Karpas-422 (cell line): ENCODE results near the gene PNPLA3. TPM values are rescaled to one million over a fixed set of nuclear protein-coding genes. Genes with fewer than 3 reads are reported as not detected.
"Not testable (repeated sequence)": the region's sequence is repeated elsewhere in the genome, so short reads cannot be mapped to it uniquely, and the experiment has no call there.

ENCODE experiments used
- DNase-seq: peaks from one replicate; pipeline ENCODE4 v3.0.0-alpha.2; 2015
- H2AFZ ChIP-seq: fragments of 200-600 bp; sonication (generic); 2 replicates; pipeline ENCODE4 v1.6.1; 2014; ENCODE audit warnings: antibody characterized with exemption, low read length, mixed read lengths
- H3K27ac ChIP-seq: fragments of 200-600 bp; sonication (generic); 2 replicates; pipeline ENCODE4 v1.5.1; 2014; ENCODE audit warnings: mild to moderate bottlenecking, low read length, moderate library complexity
- H3K27me3 ChIP-seq: fragments of 200-600 bp; sonication (generic); 2 replicates; pipeline ENCODE4 v1.6.1; 2014; ENCODE audit warnings: low read length, mixed read lengths
- H3K36me3 ChIP-seq: fragments of 200-600 bp; sonication (generic); 2 replicates; pipeline ENCODE4 v1.6.1; 2014; ENCODE audit warnings: low read length, mixed read lengths; ENCODE audit not compliant: insufficient read depth
- H3K4me1 ChIP-seq: fragments of 200-600 bp; sonication (generic); 2 replicates; pipeline ENCODE4 v1.6.1; 2014; ENCODE audit warnings: mild to moderate bottlenecking, low read length, mixed read lengths
- H3K4me2 ChIP-seq: fragments of 200-600 bp; sonication (generic); 2 replicates; pipeline ENCODE4 v1.6.1; 2014; ENCODE audit warnings: low read length, low read depth, mild to moderate bottlenecking; ENCODE audit not compliant: poor library complexity, severe bottlenecking
- H3K4me3 ChIP-seq: fragments of 200-600 bp; sonication (generic); 2 replicates; pipeline ENCODE4 v1.5.1; 2014; ENCODE audit warnings: mild to moderate bottlenecking, antibody characterized with exemption, low read length, mixed read lengths
- H3K79me2 ChIP-seq: fragments of 200-600 bp; sonication (generic); 2 replicates; pipeline ENCODE4 v1.6.1; 2014; ENCODE audit warnings: mild to moderate bottlenecking, low read length, mixed read lengths
- H3K9ac ChIP-seq: fragments of 200-600 bp; sonication (generic); 2 replicates; pipeline ENCODE4 v1.6.0; 2014; ENCODE audit warnings: low read length
- H3K9me2 ChIP-seq: fragments of 200-600 bp; sonication (generic), shearing (Covaris generic); replicated peaks from 2 replicates; pipeline ENCODE4 v1.6.0; 2014; ENCODE audit warnings: mild to moderate bottlenecking, low read length, moderate library complexity; ENCODE audit not compliant: insufficient read depth
- H3K9me3 ChIP-seq: fragments of 300-700, 200-600 bp; sonication (generic); 2 replicates; pipeline ENCODE4 v1.6.1; 2014; ENCODE audit warnings: low read length, mixed read lengths
- H4K20me1 ChIP-seq: fragments of 200-600 bp; sonication (generic); 2 replicates; pipeline ENCODE4 v1.6.1; 2014; ENCODE audit warnings: mild to moderate bottlenecking, antibody characterized with exemption, low read length, low read depth; ENCODE audit not compliant: insufficient read depth
- total RNA-seq: library from RNA; depleted of rRNA; stranded (reverse); fragments of >200 nt; shearing (Covaris generic); gene quantifications from 2 replicates; pipeline ENCODE4 v1.2.3, GENCODE V29; 2014; ENCODE audit warnings: low replicate concordance

Gene PNPLA3
- total RNA-seq, 1 experiment from 2014 or later: not detected

DNA sequence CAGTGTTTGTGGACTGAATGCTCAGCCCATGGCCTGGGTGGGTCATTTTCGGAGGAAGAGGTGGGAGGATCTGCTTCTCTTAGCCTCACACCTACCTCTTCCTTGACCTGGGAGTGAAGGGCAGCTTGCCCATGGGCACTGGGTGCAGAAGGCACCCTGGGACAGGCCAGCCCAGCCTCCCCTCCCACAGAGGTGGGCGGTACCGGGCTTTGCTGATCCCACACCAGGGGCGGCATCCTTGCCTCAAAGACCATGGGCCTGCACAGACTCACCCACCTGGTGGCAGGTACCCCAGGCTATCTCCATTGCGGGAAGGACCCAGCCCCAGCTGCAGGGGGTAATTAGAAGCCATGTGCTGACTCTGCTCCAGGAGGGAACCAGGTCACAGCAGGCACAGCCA, 30.3 kb upstream of the PNPLA3 start:
- Histone ChIP-seq H2AFZ (no peak overlapping the region), H3K4me3 (no peak overlapping the region), H4K20me1 (no peaks in the 10 kb centered on the region), H3K36me3 (no peaks in the 10 kb centered on the region), H3K9me3 (no peaks in the 10 kb centered on the region), H3K4me1 (no peaks in the 10 kb centered on the region), H3K9me2 (no peaks in the 10 kb centered on the region), H3K27ac (no peak overlapping the region), H3K27me3 (no peaks in the 10 kb centered on the region), H3K9ac (no peak overlapping the region), H3K79me2 (no peaks in the 10 kb centered on the region), H3K4me2 (no peak overlapping the region)
- no peak for DNase-seq

DNA sequence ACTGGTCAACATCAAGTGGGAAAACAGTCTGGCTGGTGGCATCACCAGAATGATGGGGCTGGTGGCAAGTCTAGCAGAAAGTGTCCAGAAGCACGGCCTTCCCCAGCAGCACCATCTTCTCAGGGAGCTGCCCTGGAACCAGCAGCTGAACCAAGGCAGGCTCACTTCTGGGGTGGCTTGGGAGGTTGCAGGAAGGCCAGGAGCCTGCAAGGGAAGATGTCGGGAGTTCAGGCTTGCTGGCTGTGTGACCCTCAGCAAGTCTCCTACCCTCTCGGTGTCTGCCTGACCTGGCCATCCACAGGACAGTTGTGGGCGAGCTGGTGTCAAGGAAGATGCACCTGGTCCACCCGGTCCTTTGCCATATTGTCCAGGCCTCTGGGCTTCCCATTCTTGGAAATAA, 29.5 kb upstream of the PNPLA3 start:
- Histone ChIP-seq H3K36me3 (no peaks in the 10 kb centered on the region), H3K9ac (no peak overlapping the region), H3K79me2 (no peaks in the 10 kb centered on the region), H4K20me1 (no peaks in the 10 kb centered on the region), H2AFZ (no peak overlapping the region), H3K4me2 (no peak overlapping the region), H3K27ac (no peak overlapping the region), H3K4me3 (no peak overlapping the region), H3K9me2 (no peaks in the 10 kb centered on the region), H3K27me3 (no peaks in the 10 kb centered on the region), H3K4me1 (no peaks in the 10 kb centered on the region), H3K9me3 (no peaks in the 10 kb centered on the region)
- no peak for DNase-seq

DNA sequence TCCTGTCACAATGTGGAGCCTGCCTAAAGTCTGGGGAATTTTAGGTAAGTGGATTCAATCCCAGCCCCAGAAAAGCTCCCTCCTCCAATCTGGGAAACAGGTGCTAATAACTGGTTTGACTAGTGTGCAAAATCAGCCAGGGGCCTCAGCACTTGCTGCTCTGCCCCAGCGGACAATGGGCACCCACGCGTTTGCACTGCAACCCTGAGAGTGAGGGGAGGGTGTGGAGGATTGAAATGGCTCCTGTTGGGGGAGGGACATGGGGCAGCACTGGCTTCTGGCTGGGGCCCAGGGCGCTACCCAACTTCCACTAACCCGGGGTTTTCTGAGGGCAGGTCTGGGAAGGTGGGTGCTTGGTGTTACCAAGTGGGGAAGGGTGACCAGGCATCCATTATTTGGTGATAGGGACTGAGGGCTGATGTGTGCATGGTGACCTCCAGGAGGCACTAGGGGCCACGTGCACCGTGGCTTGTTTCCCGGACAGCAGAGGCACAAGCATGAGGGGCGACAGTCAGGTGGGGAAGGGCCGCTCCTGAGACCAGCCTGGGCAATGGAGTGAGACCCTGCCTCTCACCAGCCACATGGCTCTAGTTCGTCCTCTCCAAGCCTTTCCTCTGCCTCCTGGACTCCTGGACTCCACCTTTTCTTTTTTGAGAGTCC, 27.5 kb upstream of the PNPLA3 start:
- Histone ChIP-seq H2AFZ (no peak overlapping the region), H3K9me3 (no peaks in the 10 kb centered on the region), H3K4me3 (no peak overlapping the region), H3K9ac (no peak overlapping the region), H3K4me1 (no peaks in the 10 kb centered on the region), H3K9me2 (no peaks in the 10 kb centered on the region), H3K27ac (no peak overlapping the region), H4K20me1 (no peaks in the 10 kb centered on the region), H3K27me3 (no peaks in the 10 kb centered on the region), H3K4me2 (no peak overlapping the region), H3K36me3 (no peaks in the 10 kb centered on the region), H3K79me2 (no peaks in the 10 kb centered on the region)
- no peak for DNase-seq

DNA sequence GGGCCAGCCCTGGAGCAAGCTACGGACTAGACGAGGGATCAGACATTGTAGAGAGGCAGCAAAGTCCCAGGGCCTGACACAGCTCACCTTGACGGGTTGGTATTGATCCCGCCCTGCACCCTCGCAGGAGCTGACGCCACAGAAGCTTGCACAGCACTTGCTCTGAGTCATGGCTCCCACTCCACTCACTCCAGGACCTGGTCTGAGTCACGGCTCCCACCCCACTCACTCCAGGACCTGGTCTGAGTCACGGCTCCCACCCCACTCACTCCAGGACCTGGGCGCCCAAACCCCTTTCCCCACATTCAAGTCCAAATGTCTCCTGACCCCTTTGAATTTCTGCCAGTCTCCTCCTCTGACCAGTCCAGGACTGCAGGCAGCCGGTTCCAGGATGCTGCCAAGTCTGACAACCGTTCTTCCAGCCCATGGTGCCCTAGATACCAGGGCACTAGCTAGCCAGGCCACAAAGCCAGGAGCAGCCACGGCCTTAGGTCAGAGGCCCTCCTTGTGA, 25.8 kb upstream of the PNPLA3 start:
- Histone ChIP-seq H3K36me3 (no peaks in the 10 kb centered on the region), H3K9ac (no peak overlapping the region), H3K4me1 (no peaks in the 10 kb centered on the region), H3K9me2 (no peaks in the 10 kb centered on the region), H4K20me1 (no peaks in the 10 kb centered on the region), H3K9me3 (no peaks in the 10 kb centered on the region), H3K27ac (no peak overlapping the region), H2AFZ (no peak overlapping the region), H3K79me2 (no peaks in the 10 kb centered on the region), H3K27me3 (no peaks in the 10 kb centered on the region), H3K4me3 (no peak overlapping the region), H3K4me2 (no peak overlapping the region)
- DNase-seq: no peak

- Histone ChIP-seq H3K27ac (no peak overlapping the region), H3K9me2 (no peaks in the 10 kb centered on the region), H3K27me3 (no peaks in the 10 kb centered on the region), H3K4me1 (no peaks in the 10 kb centered on the region), H3K36me3 (no peaks in the 10 kb centered on the region), H3K4me2 (no peak overlapping the region), H2AFZ (no peak overlapping the region), H3K9ac (no peak overlapping the region), H4K20me1 (no peaks in the 10 kb centered on the region), H3K79me2 (no peaks in the 10 kb centered on the region), H3K4me3 (no peak overlapping the region), H3K9me3 (no peaks in the 10 kb centered on the region)
- DNase-seq: no peak
Observed at GRCh38 chr22:43900206-43900605, 23.4 kb upstream of the PNPLA3 start.

DNA sequence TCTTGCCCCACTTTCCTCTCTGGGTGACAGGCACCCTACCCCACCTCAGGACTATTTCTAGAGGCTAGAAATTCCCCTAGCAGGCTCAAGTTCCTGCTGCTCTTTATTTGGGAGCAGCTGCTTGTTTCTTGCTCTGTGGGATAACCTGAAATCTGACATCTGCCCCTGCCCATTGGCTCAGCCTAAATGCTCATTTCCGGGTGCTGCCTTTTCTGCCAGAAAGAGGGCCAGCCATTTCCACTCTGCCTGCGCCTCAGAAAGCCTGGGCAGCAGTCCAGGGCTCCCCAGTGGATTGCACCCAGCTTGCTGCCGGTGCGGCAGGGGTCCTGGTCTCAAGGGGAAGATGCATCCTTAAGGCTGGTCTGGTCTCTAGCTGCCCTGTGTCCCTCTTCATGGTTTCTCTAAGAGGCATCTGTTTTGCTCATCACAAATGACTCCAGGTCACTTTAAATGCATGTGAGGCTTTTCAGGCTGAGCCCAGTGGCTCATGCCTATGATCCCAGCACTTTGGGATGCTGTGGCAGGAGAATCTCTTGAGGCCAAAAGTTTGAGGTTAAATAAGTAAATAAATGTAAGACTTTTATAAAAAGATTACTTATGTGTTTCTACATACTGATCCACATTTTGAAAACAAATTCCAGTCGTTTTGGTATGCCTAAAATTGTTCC, 21.5 kb upstream of the PNPLA3 start:
- Histone ChIP-seq H3K9me2 (no peaks in the 10 kb centered on the region), H3K36me3 (no peaks in the 10 kb centered on the region), H3K79me2 (no peaks in the 10 kb centered on the region), H3K4me2 (no peak overlapping the region), H3K9ac (no peak overlapping the region), H3K4me3 (no peak overlapping the region), H2AFZ (no peak overlapping the region), H3K4me1 (no peaks in the 10 kb centered on the region), H3K27ac (no peak overlapping the region), H3K27me3 (no peaks in the 10 kb centered on the region), H4K20me1 (no peaks in the 10 kb centered on the region), H3K9me3 (no peaks in the 10 kb centered on the region)
- no peak for DNase-seq

GRCh38 chr22:43903033-43903432, 20.6 kb upstream of the PNPLA3 start:
- not testable (repeated sequence) for H3K27ac ChIP-seq, H3K4me1 ChIP-seq, H3K36me3 ChIP-seq, H3K4me2 ChIP-seq, H3K27me3 ChIP-seq, H2AFZ ChIP-seq, H3K9me3 ChIP-seq, H3K9me2 ChIP-seq, H3K4me3 ChIP-seq, H3K9ac ChIP-seq, H3K79me2 ChIP-seq, H4K20me1 ChIP-seq, DNase-seq

DNA sequence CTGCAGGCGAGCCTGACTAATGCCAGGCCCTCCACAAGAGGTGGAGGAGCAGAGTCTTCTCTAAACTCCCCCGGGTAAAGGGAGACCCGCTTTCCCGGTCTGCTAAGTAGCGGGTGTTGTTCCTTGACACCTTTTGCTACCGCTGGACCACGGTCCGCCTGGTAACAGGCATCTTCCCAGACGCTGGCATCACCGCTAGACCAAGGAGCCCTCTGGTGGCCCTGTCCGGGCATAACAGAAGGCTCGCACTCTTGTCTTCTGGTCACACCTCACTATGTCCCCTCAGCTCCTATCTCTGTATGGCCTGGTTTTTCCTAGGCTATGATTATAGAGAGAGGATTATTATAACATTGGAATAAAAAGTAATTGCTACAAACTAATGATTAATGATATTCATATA, 19.2 kb upstream of the PNPLA3 start:
- not testable (repeated sequence) for H3K4me3 ChIP-seq, H3K4me2 ChIP-seq, H3K79me2 ChIP-seq, H3K9me3 ChIP-seq, H3K9me2 ChIP-seq, H3K9ac ChIP-seq, DNase-seq, H3K27ac ChIP-seq, H2AFZ ChIP-seq, H3K36me3 ChIP-seq, H4K20me1 ChIP-seq, H3K27me3 ChIP-seq, H3K4me1 ChIP-seq
